IMR-90 (cell line): Measurements from ENCODE around the gene KLC1. TPM values are rescaled to one million over a fixed set of nuclear protein-coding genes. Genes with fewer than 3 reads are reported as not detected.
A peak's percentile ranks its signal among the peaks of the same experiment; 100 is the strongest.

ENCODE experiments used
- ATAC-seq: fragments of 200-7000 bp; cut with Tn5 transposase; 2 replicates; pipeline ENCODE4 v1.9.1; 2020; ENCODE audit warnings: low read depth, mild to moderate bottlenecking, moderate library complexity
- BruUV-seq: library from RNA; stranded (reverse); fragments of 400-500 nt; replicated peaks from 2 replicates; lab custom pipeline; 2021; lab: Mats Ljungman, UMichigan
- CTCF ChIA-PET: fragments of 300-600 bp; formaldehyde crosslinking; extraction: SDS; loops from one replicate; lab custom pipeline; 2021; ENCODE audit warnings: antibody characterized with exemption; lab: Yijun Ruan, JAX
- POLR2A ChIA-PET: fragments of 300-600 bp; sonication (Branson Sonifier 250); formaldehyde crosslinking; loops from one replicate; lab custom pipeline; 2022; ENCODE audit warnings: antibody characterized with exemption; ENCODE audit not compliant: unreplicated experiment; lab: Charles Lee
- DNase-seq: peaks from one replicate; pipeline ENCODE4 v3.0.0; 2013
- H2AFZ ChIP-seq: replicated peaks from 2 replicates; pipeline ENCODE3; 2013; ENCODE audit warnings: low read length, mild to moderate bottlenecking; ENCODE audit not compliant: poor library complexity
- H2AK5ac ChIP-seq: 2 replicates; pipeline ENCODE4 v1.6.1; 2013; ENCODE audit warnings: low read depth, low read length, inconsistent platforms
- H2AK9ac ChIP-seq: replicated peaks from 2 replicates; pipeline ENCODE3; 2013; ENCODE audit warnings: mild to moderate bottlenecking, low read depth, low read length, moderate library complexity; ENCODE audit not compliant: poor library complexity
- H2BK120ac ChIP-seq: 2 replicates; pipeline ENCODE4 v1.6.1; 2013; ENCODE audit warnings: low read depth, low read length, inconsistent platforms
- H2BK15ac ChIP-seq: 3 replicates; pipeline ENCODE4 v1.6.1; 2013; ENCODE audit warnings: low read depth, low read length, inconsistent platforms
- H2BK20ac ChIP-seq: 2 replicates; pipeline ENCODE4 v1.6.1; 2013; ENCODE audit warnings: low read depth, mild to moderate bottlenecking, inconsistent platforms, low read length, moderate library complexity
- H2BK5ac ChIP-seq: 2 replicates; pipeline ENCODE4 v1.6.1; 2013; ENCODE audit warnings: mild to moderate bottlenecking, low read depth, low read length, inconsistent platforms; ENCODE audit not compliant: poor library complexity, severe bottlenecking
- H3K14ac ChIP-seq: replicated peaks from 2 replicates; pipeline ENCODE4 v1.6.1; 2013; ENCODE audit warnings: low read depth, low read length, inconsistent platforms
- H3K18ac ChIP-seq: 2 replicates; pipeline ENCODE4 v1.6.1; 2013; ENCODE audit warnings: low read depth, low read length, control low read depth
- H3K23ac ChIP-seq: 2 replicates; pipeline ENCODE4 v1.6.1; 2013; ENCODE audit warnings: low read depth, low read length, inconsistent platforms
- H3K27ac ChIP-seq: 2 replicates; pipeline ENCODE4 v1.5.1; 2013; ENCODE audit warnings: mild to moderate bottlenecking, control low read depth, low read length; ENCODE audit not compliant: insufficient read depth
- H3K27me3 ChIP-seq: 2 replicates; pipeline ENCODE4 v1.6.1; 2013; ENCODE audit warnings: low read length; ENCODE audit not compliant: control insufficient read depth, insufficient read depth
- H3K36me3 ChIP-seq: 2 replicates; pipeline ENCODE4 v1.6.1; 2013; ENCODE audit warnings: low read length, mixed read lengths; ENCODE audit not compliant: control insufficient read depth, insufficient read depth
- H3K4ac ChIP-seq: 2 replicates; pipeline ENCODE4 v1.6.1; 2013; ENCODE audit warnings: low read depth, low read length, inconsistent platforms
- H3K4me1 ChIP-seq: 2 replicates; pipeline ENCODE4 v1.6.1; 2013; ENCODE audit warnings: low read length, mixed read lengths; ENCODE audit not compliant: control insufficient read depth, insufficient read depth
- H3K4me2 ChIP-seq: 2 replicates; pipeline ENCODE4 v1.6.1; 2013; ENCODE audit warnings: low read depth, mild to moderate bottlenecking, control low read depth, low read length, moderate library complexity
- H3K4me3 ChIP-seq: 2 replicates; pipeline ENCODE4 v1.5.1; 2013; ENCODE audit warnings: low read depth, mild to moderate bottlenecking, control low read depth, low read length, moderate library complexity; ENCODE audit not compliant: insufficient read depth
- H3K56ac ChIP-seq: 2 replicates; pipeline ENCODE4 v1.6.1; 2013; ENCODE audit warnings: low read length, inconsistent platforms; ENCODE audit not compliant: insufficient read depth; ENCODE audit errors: extremely low read depth
- H3K79me1 ChIP-seq, 2 experiments: 2 replicates each; pipeline ENCODE4 v1.6.1; 2013; ENCODE audit warnings: low read length in 2 of 2, inconsistent platforms in 1 of 2, low read depth in 1 of 2
- H3K9ac ChIP-seq: 2 replicates; pipeline ENCODE4 v1.6.1; 2013; ENCODE audit warnings: low read depth, low read length, control low read depth
- H3K9me1 ChIP-seq: 2 replicates; pipeline ENCODE4 v1.6.1; 2013; ENCODE audit warnings: low read length, inconsistent platforms; ENCODE audit not compliant: insufficient read depth
- H3K9me3 ChIP-seq: 2 replicates; pipeline ENCODE4 v1.6.1; 2013; ENCODE audit warnings: low read length; ENCODE audit not compliant: control insufficient read depth, insufficient read depth
- H4K20me1 ChIP-seq: 2 replicates; pipeline ENCODE4 v1.6.1; 2013; ENCODE audit warnings: low read length, inconsistent platforms; ENCODE audit not compliant: insufficient read depth
- H4K5ac ChIP-seq: 2 replicates; pipeline ENCODE4 v1.6.1; 2013; ENCODE audit warnings: mild to moderate bottlenecking, low read depth, low read length, control low read depth
- H4K8ac ChIP-seq, 2 experiments: 2 replicates each; pipeline ENCODE4 v1.6.1; 2013; ENCODE audit warnings: low read depth in 2 of 2, low read length in 2 of 2, control low read depth in 1 of 2, inconsistent platforms in 1 of 2
- H4K91ac ChIP-seq: 2 replicates; pipeline ENCODE4 v1.6.1; 2013; ENCODE audit warnings: low read depth, low read length, inconsistent platforms; ENCODE audit not compliant: insufficient read depth
- BHLHE40 ChIP-seq: fragments of 150-350 bp; IDR thresholded peaks from 2 replicates; pipeline ENCODE4 v1.6.1; 2016; ENCODE audit warnings: mild to moderate bottlenecking, low read depth, low read length
- CTCF ChIP-seq: conservative IDR thresholded peaks from 2 replicates; pipeline ENCODE4 v1.5.1; 2012; ENCODE audit warnings: mild to moderate bottlenecking, low read depth, low read length, improper control_type of control experiment
- MAFK ChIP-seq: IDR thresholded peaks from 2 replicates; pipeline ENCODE4 v1.6.1; 2012; ENCODE audit warnings: low read depth, low read length, improper control_type of control experiment
- MAZ ChIP-seq: IDR thresholded peaks from 2 replicates; pipeline ENCODE4 v1.6.1; 2012; ENCODE audit warnings: low read depth, mild to moderate bottlenecking, low read length, improper control_type of control experiment, moderate library complexity, borderline replicate concordance
- MXI1 ChIP-seq: IDR thresholded peaks from 2 replicates; pipeline ENCODE4 v1.6.1; 2012; ENCODE audit warnings: low read depth, mild to moderate bottlenecking, low read length, moderate library complexity, borderline replicate concordance
- NFE2L2 ChIP-seq: fragments of 150-350 bp; IDR thresholded peaks from 2 replicates; pipeline ENCODE4 v1.6.1; 2016; ENCODE audit warnings: low read depth, mild to moderate bottlenecking, low read length
- RAD21 ChIP-seq: IDR thresholded peaks from 2 replicates; pipeline ENCODE4 v1.6.1; 2012; ENCODE audit warnings: low read length, improper control_type of control experiment
- RFX5 ChIP-seq: IDR thresholded peaks from 2 replicates; pipeline ENCODE4 v1.8.0; 2012; ENCODE audit warnings: low read depth, mild to moderate bottlenecking, low read length, moderate library complexity
- SMC3 ChIP-seq: fragments of 150-350 bp; IDR thresholded peaks from 2 replicates; pipeline ENCODE4 v1.6.1; 2016; ENCODE audit warnings: low read depth, mild to moderate bottlenecking, antibody characterized with exemption, low read length, moderate library complexity
- WGBS, 2 experiments: methylation state at CpG; one replicate each; pipeline versions ENCODE4 v1.1.5 to v1.1.7; 2013; ENCODE audit warnings: missing lambda C conversion rate in 2 of 2; ENCODE audit not compliant: insufficient read length in 1 of 2; ENCODE audit errors: extremely low coverage in 2 of 2; 5-methylcytosine and 5-hydroxymethylcytosine counted together
- dilution Hi-C: fragments of 300-500 bp; cut with HindIII; formaldehyde crosslinking; loops from one replicate; pipeline ENCODE4 v1.14.3; 2018; ENCODE audit warnings: low sequenced_read_pairs; ENCODE audit not compliant: unreplicated experiment
- in situ Hi-C: fragments of 300-500 bp; cut with MboI; formaldehyde crosslinking; loops from 3 replicates; pipeline ENCODE4 v1.14.3; 2019; ENCODE audit warnings: low sequenced_read_pairs, inconsistent platforms, mixed read lengths
- intact Hi-C: fragments of 100-400 bp; cut with micrococcal nuclease; formaldehyde crosslinking; loops from 2 replicates; pipeline ENCODE4 v1.10.0; 2022
- polyA plus RNA-seq, 3 experiments: library from polyadenylated mRNA; depleted of rRNA; stranded (reverse); fragments of >200 nt; gene quantifications; 2 replicates each; pipeline ENCODE4 v1.2.3, GENCODE V29; 2012; ENCODE audit warnings: low replicate concordance in 1 of 3
- total RNA-seq: library from RNA; depleted of rRNA; stranded (reverse); fragments of >200 nt; gene quantifications from 2 replicates; pipeline ENCODE4 v1.2.3, GENCODE V29; 2012

KLC1 gene
- total and polyA plus RNA-seq, 2 of the 4 experiments (the other 2 are of a cell fraction), result 101 to 157 TPM

GRCh38 chr14:103628221-103628683, 759 bp upstream of the KLC1 start (continued):
- TF ChIP-seq MAFK (peak; percentile 82), RFX5 (no peak)

DNA sequence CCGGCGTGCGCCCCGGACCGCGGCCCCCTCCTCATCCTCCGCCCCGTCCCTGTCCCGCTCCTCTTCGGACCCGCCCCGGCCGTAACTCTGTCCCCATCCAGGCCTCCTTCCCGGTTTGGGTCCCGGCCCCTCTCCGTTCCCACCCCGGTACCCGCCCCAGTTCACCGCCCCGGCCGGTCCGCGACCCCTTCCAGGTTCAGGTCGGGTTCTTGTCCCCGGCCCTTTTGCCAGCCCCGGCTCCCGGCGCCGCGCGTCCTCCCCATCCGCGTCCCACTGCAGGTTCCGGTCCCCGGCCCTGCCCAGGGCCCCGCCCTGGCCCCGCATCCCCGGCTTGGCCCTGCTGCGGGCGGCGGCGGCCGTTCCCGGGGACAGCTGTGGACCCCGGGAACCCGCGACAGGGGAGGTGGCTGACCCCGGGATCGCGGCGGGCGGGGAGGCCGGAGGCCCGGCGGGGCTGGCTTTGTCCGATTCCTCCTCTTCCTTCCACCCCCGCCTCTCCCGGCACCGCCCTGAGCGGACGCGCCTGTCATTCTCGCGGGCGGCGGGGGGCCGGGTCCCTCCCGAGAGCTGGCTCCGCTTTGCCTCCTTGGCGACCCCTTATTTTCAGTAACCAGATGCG, 601 bp downstream of the KLC1 start:
- Histone ChIP-seq H3K27ac (peak overlapping the region; percentile 96), H2AFZ (peak overlapping the region; percentile 100), H2BK20ac (no peak overlapping the region), H3K4me1 (peaks cover 18% of the 10 kb centered on the region), H3K9ac (peak overlapping the region; percentile 97), H4K8ac (peak overlapping the region; percentile 75 to 99), H3K4me2 (peak overlapping the region; percentile 91), H3K18ac (peak overlapping the region; percentile 20; the same call in 1 of the 2 replicates), H4K20me1 (peaks cover 46% of the 10 kb centered on the region), H2BK120ac (peak overlapping the region; percentile 51; the same call in 1 of the 2 replicates), H3K14ac (peak overlapping the region; percentile 82), H4K5ac (no peak overlapping the region; the same call in 1 of the 2 replicates), H3K36me3 (peaks cover 5% of the 10 kb centered on the region; the same call in 1 of the 2 replicates), H3K4me3 (peak overlapping the region; percentile 97), H2AK9ac (peak overlapping the region; percentile 94), H3K23ac (peak overlapping the region; percentile 54), H2AK5ac (peak overlapping the region; percentile 67; the same call in 1 of the 2 replicates), H3K27me3 (no peaks in the 10 kb centered on the region), H2BK15ac (no peak overlapping the region), H3K9me3 (no peaks in the 10 kb centered on the region), H3K56ac (peak overlapping the region; percentile 62), H3K9me1 (peaks cover 17% of the 10 kb centered on the region), H4K91ac (peak overlapping the region; percentile 73; the same call in 1 of the 2 replicates), H3K4ac (peak overlapping the region; percentile 91), H2BK5ac (peak overlapping the region; percentile 93), H3K79me1 (peaks cover 0 to 33% of the 10 kb centered on the region in 2 experiments; a peak in 2 of 4 replicates)
- 0% methylated on average over 32 of the region's 71 CpGs; no CpG with 5 or more reads in 1 of the 2 experiments for WGBS, 2 experiments
- no peak for TF ChIP-seq MAZ
- TF ChIP-seq RAD21, result no peak
- no peak for TF ChIP-seq BHLHE40
- TF ChIP-seq MAFK, result no peak
- TF ChIP-seq SMC3, result no peak
- peak; percentile 61; the same call in 1 of the 2 replicates for TF ChIP-seq MXI1
- TF ChIP-seq NFE2L2, result no peak
- TF ChIP-seq CTCF, result no peak
- no TSS peak for BruUV-seq
- ATAC-seq (peak; percentile 27), DNase-seq (no peak)
- in situ Hi-C loops, result no loop called here
- intact Hi-C loops, result loop anchor here (2.0 kb wide), 1 partner anchor 33 kb away; no protein-coding TSS in a partner anchor
- ChIA-PET POLR2A (no interaction called here), CTCF (no interaction called here)
- dilution Hi-C loops, result no loop called here
